Hematopoietic multipotent progenitor cell (in vitro differentiated cells): ENCODE data around the gene RAPGEF1. TPM values are rescaled to one million over a fixed set of nuclear protein-coding genes. Genes with fewer than 3 reads are reported as not detected.
"Not testable (repeated sequence)": the region's sequence is repeated elsewhere in the genome, so short reads cannot be mapped to it uniquely, and the experiment has no call there.

Experiments used
- DNase-seq, 3 donors: peaks; one replicate each; pipeline ENCODE4 v3.0.0-alpha.2; 2011 to 2015; ENCODE audit warnings: low read depth in 2 of 3, low spot score in 2 of 3
- total RNA-seq: library from RNA; depleted of rRNA; stranded (reverse); fragments of >200 nt; gene quantifications from one replicate; pipeline ENCODE4 v1.2.3, GENCODE V29; 2012

Gene RAPGEF1
- total RNA-seq, 1 donor: 26.1 TPM

DNA sequence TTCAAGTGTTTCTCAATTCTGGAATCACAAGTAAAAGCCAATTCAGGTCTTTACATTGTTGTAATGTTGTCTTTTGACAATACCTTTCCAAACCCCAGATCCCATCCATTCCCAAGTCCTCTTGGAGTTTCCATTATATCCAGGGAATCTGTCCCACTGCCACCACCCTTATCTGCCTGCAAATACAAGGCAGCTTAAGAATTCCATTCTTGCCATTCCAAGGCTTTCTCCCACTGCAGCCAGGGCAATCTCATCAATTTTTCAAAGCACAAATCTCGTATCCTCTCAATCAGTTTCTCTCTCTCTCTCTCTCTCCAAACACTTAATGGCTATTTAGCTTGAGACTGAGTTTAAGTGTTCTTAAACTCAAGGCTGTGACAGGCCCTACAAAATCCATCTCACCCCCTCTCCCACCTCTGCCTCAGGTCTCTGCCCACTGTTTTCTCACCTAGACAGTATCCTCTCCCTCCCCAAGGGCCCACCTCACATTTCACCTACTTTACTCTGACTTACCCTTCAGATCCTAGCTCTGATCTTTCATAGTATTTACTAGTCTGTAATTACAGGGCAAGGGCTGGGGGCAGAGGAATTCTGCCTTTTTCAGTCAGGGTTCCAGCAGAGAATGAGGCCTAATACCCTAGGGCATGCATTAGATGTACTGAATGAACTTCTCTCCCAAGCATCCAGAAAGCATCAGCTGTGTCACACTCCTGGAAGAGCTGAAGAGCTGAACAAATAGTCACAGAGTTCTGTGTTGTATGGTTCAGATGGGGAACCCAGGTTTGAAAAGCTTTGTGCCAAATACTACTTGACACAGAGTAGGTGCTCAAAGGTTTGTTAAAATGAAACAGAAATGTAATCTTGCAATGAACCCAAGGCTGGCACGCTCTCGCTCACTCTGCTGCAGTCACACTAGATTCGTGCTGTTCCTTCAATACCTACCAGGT is 46.0 kb downstream of the RAPGEF1 start:
- DNase-seq: no peak

DNA sequence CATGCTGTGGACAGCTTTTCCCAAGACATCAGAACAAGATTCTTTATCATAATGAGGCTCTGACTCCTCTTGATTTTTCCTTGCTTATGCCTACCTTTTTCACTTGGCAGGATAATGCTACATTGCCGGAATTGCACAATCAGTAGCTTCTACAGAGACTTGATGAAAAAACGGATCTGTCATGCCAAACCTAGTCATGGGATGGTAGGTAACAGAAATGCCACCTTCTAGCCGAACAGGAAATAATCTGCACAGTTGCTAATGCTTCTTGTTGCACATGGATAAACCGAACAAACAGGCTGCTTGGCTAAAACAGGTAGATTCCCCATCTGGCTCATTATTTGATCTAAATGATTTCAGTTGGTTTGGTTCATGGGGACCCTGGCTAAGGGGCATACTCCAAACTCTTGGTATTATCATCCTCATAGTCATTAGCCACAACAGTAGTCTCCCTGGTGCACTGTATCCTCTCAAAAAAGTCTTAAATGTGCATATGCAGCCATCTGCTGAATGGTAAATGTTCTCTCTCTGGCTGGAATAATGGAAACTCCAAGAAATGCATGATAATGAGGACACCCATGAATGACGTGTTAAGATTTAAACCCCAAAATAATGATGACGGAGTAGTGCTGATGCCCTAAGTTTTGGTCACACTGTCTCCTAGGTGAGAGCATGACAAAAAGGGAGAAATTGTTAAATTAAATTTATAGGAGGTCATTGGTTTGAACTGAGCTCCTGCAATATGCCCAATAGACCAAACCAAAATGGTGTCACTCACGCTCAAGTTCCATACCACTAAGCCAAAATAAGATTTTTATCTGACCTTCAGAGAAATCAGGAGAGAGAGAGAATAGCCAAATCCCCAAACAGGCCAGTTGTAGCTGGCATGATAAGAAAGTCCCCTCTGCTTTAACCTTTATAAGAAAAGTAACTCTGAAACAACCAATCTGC is 47.0 kb downstream of the RAPGEF1 start:
- no peak for DNase-seq

DNA sequence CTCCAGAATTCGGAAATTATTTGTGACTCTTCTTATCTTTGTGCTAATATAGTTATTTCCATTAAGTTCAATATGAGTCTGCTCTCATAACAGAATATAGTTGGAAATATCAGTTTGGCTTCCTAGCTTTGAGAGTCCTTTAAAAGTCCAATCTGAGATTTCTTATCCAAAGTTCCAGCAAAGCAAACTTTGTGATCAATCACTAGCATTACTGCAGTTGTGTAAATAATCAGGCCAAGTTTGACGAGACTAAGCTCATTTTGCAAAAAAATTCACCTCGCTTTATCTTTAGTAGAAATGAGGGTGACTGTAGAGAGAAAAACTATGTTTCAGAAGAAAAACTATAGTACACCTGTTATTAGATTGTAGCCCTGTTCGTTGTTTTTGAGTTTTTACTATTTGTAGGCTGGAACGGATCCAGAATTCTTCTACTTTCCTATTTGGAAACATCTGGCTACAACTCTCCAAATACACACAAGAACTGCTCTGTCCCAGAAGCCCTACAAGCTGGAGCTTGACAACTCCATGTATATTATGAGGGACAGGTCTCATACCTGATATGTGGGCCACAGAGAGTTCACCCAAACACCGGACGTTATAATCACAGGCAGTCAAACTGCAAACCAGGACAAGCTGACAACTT is 47.8 kb downstream of the RAPGEF1 start:
- no peak for DNase-seq

DNA sequence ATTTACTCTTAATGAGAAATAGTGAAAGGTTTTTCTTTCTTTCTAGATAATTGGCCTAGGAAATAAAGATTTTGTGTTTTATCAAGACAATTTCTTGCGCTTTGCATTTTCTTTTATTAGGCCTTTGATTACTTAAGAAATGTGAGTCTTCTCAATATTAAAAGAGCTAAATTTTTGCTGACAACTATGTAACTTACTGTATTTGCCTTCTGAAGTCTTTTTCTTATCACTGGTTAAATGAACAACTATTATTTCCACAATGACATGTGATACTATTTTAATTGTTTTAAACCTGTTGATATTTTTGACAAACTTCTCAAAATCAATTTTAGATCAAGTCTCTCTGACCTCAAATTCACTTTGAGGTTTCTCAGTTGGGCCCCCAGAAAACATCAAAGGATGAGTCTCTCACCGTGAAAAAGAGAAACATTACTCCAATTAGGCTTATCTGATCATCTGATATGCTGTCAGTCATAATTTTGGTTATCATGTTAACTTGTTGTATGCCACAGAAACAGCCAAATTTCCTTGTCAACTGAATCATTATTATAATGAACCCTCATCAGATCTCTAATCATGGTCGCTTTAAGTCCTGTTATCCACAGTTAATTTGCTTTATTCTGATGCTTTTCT is 48.8 kb downstream of the RAPGEF1 start:
- DNase-seq: no peak

- DNase-seq: no peak
Observed at GRCh38 chr9:131690462-131690861, 49.4 kb downstream of the RAPGEF1 start.

DNA sequence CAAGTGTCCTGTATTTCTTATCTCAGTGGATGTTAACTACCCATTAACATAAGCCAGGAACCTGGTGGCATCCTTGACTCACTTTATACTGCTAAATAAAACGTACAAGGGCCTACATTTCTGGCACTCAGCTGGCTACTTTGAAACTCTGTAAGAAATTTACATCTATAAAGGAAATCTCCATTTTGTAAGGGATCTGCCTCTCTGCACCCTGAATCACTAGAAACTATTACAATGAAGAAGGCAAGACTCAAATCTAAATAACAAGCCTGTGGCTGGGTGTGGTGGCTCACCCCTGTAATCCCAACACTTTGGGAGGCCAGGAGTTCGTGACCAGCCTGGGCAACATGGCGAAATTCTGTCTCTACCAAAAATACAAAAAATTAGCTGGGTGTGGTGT is 51.5 kb downstream of the RAPGEF1 start:
- DNase-seq: no peak

DNA sequence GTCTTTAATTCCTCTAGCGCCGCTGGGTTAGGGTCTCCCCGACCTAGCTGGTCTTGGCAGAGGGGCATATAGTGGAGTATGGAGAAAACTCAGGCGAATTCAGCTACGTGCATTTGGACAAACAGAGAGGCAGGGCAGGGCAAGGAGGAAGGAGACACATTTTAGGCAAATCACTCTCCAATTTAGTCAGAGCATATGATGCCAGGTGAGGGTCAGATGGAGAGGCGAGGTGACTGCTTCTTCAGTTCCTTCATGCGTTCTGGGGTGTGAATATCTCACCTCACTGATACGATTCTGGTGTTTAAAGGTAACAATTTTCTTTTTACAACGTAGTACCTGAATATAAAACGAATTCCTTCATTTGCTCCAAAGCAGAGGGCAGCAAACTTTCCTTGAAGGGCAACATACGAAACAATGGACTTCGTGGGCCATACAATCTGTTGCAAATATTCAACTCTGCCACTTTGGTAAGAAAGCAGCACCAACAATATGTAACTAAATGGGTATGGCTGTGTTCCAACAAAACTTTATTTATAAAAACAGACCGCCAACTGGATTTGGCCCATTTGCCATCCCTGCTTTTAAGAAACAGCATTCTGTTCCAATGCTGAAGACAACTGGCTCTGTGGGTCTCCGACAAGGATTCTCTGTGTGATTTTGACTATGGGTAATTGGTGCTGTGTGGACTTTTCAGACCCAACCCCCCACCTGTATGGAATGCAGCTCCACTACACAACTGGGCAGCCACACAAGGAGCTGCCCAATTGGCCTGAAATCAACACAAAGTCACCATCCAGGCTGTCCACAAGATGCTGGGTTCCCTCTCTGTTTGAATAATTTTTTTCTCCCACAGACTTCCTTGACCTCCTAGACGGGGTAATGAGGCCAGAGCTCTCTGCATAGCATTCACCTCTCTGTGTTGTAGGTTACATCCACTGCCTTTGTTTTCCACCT is 53.8 kb downstream of the RAPGEF1 start:
- DNase-seq: no peak

DNA sequence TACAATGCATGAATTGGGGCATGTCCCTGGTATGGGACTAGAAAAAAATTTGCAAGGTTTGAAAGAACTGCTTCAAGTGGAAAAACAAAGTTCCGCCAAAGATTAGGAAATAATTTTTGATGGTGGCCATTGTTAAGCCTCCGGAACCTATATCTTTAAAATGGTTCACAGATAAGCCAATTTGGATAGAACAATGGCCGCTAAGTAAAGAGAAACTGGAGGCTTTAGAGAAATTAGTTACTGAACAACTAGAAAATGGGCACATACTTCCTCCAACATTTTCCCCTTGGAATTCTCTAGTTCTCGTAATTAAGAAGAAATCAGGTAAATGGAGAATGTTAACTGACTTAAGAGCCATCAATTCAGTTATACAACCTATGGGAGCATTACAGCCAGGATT is 56.8 kb downstream of the RAPGEF1 start:
- DNase-seq: not testable (repeated sequence)

DNA sequence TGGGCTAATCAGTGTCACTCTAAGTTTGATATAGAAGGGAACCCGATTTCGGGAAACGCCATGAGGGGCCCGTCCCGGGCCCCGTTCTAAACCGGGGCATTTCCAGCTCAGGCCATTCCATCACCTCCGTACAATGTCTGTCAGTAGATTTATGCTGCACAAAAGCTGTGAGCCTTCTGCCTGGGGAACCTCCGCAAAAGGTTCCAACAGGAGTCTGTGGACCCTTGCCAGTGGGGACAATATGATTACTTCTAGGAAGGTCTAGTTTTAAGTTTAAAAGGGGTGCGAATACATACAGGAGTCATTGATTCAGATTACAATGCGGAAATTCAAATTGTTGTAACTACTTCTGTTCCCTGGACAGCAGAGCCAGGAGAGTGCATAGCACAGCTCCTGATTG is 57.6 kb downstream of the RAPGEF1 start:
- no peak for DNase-seq

- not testable (repeated sequence) for DNase-seq
Observed at GRCh38 chr9:131681826-131682225, 58.0 kb downstream of the RAPGEF1 start.

DNA sequence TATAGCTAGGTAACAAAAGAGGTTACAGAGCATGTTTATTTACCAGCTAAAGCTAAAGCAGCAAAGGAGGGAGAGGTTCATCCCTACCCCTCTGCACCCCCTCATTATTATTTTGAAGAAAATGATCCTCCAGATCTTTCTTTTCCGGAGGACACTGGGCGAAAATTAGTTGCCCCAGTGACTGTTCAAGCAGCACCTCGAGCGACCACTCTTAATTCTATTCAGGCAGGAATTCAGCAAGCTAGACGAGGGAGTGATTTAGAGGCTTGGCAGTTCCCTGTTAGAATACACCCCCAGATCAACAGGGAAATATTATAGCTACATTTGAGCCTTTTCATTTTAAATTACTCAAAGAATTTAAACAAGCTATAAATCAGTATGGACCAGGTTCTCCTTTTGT is 58.8 kb downstream of the RAPGEF1 start:
- DNase-seq: not testable (repeated sequence)

- DNase-seq: no peak
Observed at GRCh38 chr9:131679261-131680020, 60.4 kb downstream of the RAPGEF1 start.

DNA sequence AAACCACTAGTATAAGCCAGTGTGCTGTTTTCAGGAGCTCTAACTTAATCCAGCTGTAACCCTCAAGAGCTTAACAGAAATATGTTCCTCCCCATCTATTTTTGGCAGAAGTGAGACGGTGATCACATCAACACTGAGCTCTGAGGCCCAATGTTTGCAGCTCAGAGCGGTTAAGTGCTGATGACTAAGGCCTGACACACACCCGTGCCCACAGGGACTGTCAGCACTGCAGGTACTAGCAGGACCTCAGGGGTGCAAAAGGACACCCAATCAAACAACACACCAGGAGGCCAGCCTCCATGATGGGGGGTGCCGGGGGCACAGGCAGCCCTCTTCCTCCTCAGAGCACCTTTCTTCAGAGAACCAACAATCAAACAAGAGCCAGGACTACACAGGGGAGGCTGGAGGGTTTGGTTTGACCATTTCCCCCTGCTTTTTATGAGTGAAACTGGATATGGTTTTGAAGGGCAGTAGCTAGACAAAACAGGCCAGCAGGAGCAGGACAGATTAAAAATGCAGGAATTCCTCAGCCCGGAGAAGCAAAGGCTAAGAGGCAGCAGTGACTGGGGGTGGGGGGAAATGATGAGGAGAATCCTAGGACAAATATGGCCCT is 61.3 kb downstream of the RAPGEF1 start:
- peak in 1 of 3 donors; percentile 34 for DNase-seq

- DNase-seq: peak in 1 of 3 donors; percentile 29
Observed at GRCh38 chr9:131677444-131678180, 62.3 kb downstream of the RAPGEF1 start.

- no peak for DNase-seq
Observed at GRCh38 chr9:131677049-131677443, 62.8 kb downstream of the RAPGEF1 start.

GRCh38 chr9:131676431-131676972 is 63.4 kb downstream of the RAPGEF1 start:
- DNase-seq: no peak

GRCh38 chr9:131675437-131676022 is 64.3 kb downstream of the RAPGEF1 start:
- DNase-seq: no peak
